ENCODE measurements around the gene GHRHR.
A peak's percentile ranks its signal among the peaks of the same experiment; 100 is the strongest.

The GHRHR gene

DNA sequence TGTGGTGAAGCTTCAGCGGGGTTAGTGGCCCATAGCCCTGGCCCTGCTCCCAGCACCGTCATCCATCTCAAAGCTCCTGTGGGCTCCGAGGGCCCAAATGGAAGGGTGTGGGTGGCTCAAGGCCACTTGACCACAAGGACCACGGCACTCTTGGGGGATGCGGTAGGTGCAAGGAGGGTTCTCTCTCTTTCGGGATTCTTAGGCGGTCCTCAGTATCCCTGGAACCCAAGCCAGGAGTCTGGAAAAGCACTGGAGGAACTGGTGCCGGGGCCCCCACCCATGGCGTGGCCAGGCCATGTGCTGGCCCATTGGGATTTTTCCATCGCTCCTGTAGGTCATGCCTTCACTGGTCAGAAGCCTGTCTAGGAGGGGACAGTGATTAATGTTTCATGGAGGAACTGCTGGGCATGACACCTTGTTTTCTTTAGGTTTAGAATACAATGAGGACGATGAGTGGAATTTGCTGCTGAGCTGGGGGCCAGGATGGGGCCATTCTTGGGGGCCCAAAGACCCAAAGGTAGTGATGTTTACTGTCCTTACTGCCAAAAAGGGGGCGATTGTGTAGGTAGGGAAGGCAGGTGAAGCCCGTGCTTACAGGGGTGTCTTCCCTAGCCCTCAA is 35.4 kb upstream of the GHRHR start:
- no peak for DNase-seq (ENCODE audit: low read depth)

DNA sequence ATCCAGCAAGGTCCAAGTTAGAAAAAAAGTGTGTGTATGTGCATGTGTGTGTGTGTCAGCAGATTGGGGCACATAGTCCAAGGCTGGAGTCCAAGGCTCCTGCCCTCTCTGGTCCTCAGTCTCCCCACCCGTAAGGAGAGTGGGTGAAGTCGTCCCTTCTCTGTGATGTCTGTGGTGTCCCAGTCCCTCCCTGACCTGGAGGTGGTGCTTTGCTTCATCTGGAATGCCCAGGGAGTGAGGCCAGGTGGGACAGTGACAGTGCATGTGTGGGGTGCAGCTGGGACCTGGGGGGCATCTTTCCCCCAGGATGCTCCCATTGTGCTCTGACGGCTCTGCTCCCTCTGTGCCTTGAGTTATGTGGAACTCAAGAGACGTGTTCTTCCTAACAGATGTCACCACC is 34.1 kb upstream of the GHRHR start:
- no peak for DNase-seq (ENCODE audit: low read depth)

DNA sequence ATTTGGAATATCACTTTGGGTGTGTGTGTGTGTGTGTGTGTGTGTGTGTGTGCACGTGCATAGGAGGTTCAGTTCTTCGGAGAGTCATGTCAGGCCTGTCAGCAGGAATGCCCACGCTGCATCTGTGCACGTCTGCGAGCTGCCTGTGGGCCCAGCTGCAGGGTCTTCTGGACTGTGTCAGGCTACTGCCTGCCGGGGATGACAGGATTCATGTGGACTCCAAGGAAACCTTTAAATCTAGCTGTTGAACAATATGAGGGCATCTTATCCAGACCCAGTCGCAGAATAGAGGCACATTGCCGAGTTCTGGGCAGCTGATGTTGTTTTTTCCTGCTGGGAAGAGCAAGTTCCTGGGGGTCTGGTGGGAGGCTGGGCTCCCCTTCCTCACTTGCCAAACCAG is 33.1 kb upstream of the GHRHR start:
- no peak for DNase-seq (ENCODE audit: low read depth)

DNA sequence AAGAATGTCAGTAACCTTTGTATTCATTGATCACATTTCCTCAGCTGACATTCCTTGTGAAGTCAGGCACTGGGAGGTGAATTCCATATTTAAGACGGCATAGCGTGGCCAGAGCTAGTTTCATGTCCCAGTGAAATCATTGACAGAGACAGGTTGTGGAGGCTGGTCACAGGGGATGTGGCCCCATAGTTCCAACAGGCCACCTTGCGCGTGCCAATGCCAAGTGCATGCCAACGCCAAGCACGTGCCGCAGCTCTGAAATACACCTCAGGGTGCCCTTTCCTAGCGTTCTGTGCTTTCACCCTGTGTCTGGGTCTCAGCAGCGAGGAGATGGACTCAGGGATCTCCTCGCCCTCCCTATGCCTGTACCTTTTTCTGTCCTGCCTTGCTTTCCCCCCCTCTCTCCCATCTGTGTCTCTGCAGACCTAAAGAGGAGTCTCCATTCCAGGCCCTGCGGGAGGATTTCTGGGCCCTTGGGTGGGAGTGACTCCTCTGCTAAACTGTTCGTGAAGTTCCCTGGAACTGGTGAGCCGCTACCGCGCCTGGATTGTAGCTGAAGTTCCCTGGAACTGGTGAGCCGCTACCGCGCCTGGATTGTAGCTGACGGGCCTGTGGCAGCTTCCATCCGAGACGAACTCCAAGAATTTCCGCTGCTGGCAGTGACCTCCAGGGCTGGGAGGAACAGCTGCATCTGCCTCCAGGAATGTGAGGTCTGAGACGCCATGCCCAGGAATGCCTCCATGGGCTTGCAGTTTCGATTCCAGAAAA is 32.4 kb upstream of the GHRHR start:
- no peak for DNase-seq (ENCODE audit: low read depth)

DNA sequence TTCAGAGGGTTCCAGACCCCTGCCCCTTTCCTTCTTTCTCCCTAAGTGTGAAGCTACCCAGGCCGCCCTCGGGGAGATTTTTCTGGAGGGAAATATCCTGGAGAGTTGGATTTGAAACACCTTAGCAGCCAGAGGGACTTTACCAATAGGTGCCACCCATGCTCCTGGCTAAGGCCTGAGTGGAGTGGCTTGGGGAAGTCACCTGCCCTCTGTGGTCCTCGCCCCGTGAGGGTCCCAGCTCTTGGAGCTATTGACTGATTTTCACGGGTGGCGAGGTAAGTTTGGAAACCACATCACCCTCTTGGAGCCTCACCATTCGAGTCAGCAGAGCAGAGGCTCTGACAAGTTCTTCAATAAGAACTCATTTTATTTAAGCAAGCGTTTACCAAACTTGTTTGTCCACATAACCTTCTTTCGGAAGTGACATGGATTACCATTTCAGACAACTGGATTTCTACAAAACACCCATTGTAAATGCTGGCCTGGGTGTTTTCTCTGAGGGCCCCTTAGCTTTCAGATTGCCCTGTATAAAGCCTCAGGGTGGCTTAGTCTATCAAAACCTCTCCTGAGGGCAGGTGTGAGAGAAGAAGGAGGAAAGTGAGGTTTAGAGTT is 31.7 kb upstream of the GHRHR start:
- no peak for DNase-seq (ENCODE audit: low read depth)

DNA sequence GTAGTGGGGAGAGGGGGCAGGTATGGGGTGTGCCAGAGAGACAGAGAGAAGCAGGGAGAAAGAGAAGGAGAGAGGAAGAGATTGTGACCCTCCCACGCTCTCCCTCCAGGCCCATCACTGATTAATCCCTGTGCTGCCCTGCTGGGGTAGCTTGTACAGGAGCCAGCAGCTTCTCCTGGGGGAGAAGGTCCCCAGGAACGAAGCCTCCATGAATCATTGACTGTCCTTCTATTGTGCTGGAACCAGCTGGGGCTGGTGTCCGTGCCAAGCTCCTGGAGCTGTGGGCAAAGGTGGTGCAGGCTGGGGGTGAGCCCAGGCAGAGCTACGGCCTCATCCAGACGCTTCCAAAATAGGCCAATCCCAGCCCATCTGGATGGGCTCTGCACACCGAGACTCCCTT is 31.2 kb upstream of the GHRHR start:
- DNase-seq (ENCODE audit: low read depth), result no peak

DNA sequence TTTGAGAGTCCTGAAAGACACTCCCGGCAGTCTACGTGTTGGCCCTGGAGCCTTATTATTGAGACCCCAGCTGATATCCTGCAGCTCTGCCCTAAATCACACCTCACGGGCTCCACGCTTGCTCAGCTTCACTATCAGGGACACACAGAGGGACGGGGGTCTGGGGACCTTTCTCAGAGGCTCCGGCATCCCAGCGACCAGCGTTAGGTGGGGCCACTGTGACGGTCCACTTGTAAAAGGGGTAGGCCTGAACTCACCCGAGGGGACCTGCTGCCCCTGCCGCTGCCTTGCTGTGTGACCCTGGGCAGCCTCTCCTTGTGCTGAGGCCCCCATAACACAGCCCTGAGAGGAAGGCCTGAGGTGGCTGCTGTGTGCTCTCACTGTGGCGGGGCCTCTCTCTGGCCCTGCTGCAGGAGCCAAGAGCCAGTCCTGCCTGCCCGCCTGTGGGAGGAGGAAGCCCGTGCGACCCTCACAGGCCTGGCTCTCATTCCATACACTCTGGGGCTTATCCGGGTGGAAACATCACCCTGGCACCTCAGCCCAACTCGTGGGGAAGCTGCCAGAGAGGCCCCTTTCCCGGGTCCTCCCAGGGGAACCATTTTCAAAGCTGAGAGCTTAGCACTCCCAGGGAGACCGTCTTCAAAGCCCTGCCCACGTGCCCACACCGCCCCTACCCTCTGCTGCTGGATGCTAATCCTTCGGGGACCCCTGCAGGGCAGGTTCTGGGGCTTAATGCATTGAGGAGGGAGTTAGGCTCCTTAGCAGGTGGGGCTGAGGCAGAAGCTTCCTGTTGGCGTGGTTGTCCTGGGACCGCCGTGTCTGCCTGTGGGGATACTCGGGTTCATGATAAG is 30.4 kb upstream of the GHRHR start:
- no peak for DNase-seq (ENCODE audit: low read depth)

DNA sequence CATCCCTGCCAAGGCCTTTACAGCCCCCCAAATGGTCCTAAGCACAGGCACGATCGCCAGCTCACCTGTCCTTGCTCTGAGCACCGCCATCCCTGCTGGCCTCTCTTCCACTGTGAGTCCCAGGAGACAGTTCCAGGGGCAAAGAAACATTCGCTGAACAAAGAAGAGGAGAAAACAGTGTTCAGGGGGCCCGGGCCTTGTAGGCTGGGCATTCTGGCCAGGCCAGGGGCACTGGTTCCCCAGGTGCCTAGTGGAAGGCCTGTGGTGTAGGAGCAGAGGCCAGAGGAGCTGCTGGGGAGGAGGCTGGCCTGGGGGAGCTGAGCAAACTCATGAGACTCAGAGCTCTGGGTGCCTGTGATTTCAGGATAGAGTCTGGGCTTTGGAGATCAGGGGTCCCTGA is 29.5 kb upstream of the GHRHR start:
- no peak for DNase-seq (ENCODE audit: low read depth)

DNA sequence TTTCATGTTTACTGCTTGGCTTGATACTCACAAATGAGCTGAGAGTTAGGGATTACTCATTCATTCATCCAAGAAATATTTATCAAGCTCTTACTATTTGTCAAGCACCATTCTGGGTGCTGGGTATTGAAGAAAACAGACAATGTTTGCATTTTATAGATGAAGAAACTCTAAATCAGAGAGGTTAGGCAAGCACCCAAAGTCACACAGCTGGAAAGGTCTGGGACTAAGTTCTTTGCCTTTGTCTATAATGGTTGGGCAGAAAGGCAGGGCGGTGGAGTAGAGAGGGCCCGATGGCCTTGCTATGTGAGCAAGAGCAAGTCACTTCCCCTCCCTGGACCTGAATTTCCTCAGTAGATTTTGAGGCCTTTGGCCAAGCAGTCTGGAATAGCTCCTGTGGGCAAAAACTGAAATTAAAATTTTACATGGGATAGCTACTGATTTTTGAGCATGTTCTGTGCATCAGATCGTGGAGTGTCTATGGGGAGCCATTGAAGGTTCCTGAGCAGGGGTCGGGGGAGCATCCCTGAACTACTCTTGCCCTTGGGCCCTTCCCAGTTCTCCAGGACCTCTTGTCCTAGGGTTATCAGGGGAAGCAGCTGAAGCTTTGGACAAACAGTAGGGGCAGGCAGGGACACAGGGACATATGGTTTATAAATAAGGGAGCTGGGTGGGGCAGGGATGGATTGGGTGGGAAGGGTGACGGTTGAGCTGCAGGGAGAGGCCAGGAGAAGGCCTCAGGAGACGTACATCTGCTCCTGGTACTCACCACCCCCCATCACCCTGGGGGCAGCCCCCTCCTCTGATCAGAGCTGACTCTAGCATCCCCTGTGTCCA is 28.8 kb upstream of the GHRHR start:
- DNase-seq (ENCODE audit: low read depth), result no peak

DNA sequence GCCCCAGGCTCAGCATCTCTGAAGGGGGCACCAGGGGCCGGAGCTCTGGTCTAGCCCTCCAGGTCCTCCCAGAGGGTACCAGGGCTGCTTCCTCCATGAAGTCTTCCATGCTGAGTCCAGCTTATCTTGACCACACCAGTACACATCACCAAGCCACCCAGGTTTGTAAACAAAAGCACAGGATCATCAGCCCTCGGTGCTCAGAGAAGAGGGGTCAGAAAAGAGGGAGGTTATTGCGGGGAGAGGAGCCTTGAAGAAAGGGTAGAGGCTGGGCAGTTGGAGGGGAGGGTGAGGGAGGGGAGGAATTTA is 28.2 kb upstream of the GHRHR start:
- DNase-seq (ENCODE audit: low read depth), result no peak

DNA sequence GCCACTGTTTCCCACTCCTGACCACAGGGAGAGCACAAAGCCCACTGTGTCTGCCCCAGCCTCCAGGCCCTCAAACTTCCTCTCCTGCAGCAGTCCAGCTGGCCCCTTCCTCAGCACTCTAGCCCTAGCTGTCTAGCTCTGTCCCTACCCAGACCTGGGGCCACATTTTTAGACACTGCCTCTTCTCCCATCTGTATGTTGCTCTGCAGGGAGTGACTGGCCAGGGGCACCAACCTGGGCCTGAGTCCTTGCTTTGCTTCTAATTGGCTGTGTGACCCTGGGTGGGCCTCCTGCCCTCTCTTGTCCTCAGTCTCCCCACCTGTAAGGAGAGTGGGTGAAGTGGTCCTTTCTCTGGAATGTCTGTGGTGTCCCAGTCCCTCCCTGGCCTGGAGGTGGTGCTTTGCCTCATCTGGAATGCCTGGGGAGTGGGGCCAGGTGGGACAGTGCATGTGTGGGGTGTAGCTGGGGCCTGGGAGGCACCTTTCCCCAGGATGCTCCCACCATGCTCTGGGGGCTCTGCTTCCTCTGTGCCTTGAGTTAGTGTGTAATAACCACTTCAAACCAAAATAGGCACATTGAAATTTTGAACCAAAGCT is 27.0 kb upstream of the GHRHR start:
- DNase-seq (ENCODE audit: low read depth), result no peak

DNA sequence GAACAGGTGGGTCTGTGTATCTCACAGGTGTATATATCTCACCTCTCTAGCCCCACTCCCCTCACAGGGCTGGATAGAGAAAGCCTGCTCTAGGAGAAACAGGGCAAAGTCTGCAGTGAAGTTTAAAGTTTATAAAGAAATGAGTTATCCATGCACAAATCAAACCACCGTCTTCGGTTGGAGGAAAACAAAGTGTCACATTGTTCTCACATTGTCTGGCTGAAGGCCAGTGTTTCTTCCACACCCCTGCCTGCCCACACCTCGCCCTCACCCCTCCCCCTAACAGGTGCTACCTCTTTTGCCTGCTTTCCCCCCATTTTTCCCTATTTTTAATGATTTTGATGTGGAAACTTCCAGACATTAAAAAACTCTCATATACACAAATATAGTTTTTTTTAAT is 26.3 kb upstream of the GHRHR start:
- DNase-seq (ENCODE audit: low read depth), result no peak

DNA sequence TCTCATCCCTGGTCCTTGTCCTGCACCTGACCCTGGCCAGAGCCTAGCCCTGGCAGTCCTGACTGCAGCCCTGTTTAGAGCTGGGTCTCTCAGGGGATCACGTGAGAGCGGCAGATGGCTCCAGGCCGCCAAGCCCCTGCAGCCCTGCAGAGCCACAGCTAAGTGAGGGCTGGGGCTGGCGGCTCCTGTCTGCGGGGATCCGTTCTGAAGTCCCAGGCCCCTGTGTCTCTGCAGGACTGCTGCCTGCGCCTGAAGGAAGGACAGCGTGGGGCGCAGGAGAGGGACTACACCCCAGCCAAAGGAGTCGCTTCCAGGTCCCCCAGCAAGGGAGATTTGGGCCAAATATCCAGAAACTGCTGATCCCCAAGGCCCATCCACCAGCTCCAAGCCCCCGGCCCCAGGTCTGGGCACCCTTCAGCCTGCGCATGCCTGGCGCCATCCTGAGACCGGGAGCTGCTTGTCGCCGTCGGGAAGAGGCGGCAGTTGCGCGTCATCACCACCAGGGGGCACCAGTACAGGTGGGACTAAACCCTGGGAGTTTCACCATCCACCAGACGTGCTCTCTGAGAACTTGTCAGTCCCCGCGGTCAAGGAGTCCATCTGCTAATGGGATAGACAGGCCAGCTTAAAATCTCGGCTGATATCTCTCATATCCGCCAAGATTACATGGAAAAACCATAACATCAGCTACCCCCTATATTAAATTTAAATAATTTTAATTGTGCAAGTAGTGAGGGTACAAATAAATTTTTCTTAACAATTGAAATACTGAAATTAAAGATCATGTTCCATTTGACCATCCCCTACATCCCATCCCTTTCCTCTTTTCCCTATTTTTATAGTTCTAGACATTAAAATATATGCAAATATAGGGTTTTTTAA is 25.1 kb upstream of the GHRHR start:
- DNase-seq (ENCODE audit: low read depth), result peak; percentile 50

DNA sequence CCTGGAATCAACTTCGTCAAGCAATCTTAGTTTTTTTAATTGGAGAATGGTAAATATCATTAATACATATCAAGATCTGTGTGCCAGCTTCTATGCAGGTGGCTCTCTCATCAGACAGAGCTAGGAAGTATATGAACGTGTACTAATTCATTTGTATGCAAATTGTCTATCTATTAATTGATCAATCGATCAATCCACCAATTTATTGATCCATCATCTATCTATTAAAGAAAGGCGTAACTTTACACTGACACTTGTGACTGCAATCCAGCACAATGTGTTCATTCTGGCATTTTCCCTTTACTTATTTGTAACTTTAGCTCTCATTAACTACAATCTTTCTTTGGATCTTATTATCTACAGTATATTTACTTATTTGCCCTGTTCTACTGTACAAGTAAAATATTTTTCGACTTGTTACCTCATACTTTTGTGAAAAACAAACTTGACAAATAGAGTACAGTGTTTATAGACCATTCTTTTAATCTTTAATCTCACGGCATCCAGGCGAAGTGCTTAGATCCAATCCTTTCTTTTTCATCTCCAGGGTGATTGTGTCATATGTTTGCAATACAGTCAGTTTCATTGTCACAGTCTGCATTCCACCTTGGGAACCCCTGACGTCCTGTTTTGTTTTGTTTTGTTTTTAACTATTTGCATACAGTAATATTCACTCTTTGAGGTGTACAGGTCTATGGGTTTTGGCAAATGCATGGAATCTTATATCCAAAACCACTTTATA is 22.0 kb upstream of the GHRHR start:
- DNase-seq (ENCODE audit: low read depth), result no peak

DNA sequence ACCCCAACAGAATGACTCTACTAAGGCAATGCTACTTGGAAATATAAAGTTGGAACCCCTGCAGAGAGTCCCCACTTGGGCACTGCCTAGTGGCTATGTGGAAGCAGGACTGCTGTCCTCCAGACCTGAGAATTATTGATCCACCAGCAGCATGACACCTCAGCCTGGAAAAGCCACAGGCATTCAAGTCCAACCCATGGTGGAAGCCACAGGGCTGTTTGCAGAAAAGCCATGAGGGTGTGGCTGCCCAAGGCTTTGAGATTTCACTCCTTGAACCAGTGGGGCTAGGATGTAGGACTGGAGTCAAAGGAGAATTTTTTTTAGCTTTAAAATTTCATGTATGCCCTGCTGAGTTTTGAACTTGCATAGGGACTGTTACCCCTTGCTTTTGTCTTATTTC is 13.6 kb upstream of the GHRHR start:
- no peak for DNase-seq (ENCODE audit: low read depth)

DNA sequence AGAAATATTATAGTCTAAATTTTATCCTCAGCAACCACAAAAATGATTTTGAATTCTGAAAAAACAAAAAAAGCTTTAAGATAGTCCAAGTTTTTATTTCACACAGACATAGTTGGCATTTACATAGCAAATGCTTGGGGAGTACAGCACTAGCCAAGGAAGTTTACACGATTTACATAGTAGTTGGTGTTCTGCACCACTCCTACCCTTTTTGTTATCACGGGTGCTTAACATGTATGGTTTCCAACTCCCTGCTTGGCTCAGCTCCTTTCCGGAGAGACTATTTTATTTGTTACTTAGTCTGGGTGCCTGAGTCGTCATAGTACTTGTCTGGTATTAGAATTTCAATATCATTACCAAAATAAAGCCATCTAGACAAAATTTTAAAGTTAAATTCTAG is 8.8 kb upstream of the GHRHR start:
- DNase-seq (ENCODE audit: low read depth), result no peak

DNA sequence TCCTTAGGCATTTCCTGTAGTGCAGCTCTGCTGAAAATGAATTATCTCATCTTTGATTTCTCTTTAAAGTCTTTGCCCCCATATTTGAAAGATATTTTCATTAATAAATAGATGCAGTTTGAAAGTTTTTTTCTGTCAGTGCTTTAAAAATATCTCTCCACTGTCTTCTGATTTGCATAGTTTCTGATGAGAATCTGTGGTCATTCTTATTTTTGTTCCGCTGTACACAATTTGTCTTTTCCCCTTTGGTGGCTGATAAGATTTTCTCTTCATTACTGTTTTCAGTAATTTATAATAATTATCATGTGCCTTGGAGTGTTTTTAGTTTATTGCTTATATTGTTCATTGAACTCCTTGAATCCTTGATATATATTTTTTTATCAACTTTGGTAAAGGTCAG is 7.0 kb upstream of the GHRHR start:
- DNase-seq (ENCODE audit: low read depth), result no peak

DNA sequence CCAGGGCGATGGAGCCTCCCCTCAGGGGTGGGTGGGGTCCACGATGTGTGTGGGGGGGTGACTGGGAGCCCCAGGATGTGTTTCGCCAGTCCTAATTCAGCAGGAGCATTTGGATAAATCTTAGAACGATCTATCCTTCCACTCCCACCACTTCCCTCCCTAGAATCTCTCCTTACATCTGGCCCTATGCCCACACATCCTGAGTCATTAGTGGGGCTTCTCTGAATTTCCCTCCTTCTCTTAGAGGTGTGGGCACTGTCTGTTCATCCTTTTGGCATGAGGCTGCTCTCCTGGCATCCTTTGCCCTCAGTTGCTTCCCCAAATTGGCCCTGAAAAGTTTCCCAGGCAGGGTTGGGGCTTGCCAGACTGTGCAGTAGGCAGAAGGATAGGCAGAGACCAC is 1.6 kb downstream of the GHRHR start:
- no peak for DNase-seq (ENCODE audit: low read depth)

DNA sequence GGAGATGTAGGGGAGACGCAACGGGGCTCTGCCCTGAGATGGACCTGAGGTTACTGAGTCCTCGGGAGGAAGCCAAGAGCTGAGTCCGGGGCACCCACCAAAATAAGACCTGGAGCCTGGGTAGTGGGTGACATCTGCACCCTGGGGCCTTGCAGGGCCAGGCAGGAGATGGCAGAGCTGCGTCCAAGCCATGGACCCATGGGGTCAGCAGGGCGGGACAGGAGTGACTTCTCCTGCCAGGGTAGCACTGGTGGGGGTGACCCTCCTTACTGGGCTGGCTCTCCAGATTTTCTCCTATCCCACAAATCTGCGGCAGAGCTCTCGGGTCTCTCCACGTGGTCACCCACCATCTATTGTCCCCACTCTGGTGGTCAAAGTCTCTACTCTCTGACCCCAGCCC is 2.1 kb downstream of the GHRHR start:
- DNase-seq (ENCODE audit: low read depth), result no peak

DNA sequence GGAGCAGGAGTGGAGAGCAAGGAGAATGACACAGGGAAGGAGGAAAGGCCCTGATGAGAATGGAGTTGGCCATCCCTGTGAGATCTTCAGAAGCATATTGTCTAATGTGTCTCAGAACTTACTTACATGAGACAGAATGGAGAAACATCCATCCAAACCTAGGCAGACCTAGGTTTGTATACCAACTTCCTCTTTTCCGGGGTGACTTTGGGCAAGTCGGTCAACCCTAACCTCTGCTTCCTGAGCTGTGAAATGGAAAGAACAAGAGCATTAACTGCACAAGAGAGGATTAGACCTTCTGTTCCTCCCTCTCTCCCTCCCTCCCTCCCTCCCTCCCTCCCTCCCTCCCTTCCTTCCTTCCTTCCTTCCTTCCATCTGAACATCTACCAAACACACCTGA is 4.5 kb downstream of the GHRHR start:
- no peak for DNase-seq (ENCODE audit: low read depth)

Measured in stimulated activated CD8-positive, alpha-beta memory T cell treated with anti-CD3 and anti-CD28 coated beads, Interleukin-15, amount 100 ng/mL, for 24 hours (primary cell).